ENCODE measurements around the gene PI4KA.
"Not testable (repeated sequence)": the region's sequence is repeated elsewhere in the genome, so short reads cannot be mapped to it uniquely, and the experiment has no call there.

PI4KA gene

GRCh38 chr22:20840646-20841371 is 17.8 kb downstream of the PI4KA start:
- Mint-ChIP-seq H3K9me3 (no peaks in the 10 kb centered on the region), H3K36me3 (no peaks in the 10 kb centered on the region), H3K4me3 (no peak overlapping the region), H3K4me1 (peaks cover 51% of the 10 kb centered on the region), H3K27ac (peak overlapping the region; percentile 73)
- DNase-seq (ENCODE audit: low spot score in 2 of 2) (no peak), ATAC-seq (no peak)

- DNase-seq (ENCODE audit: low spot score in 2 of 2) (no peak), ATAC-seq (no peak)
- H3K27ac Mint-ChIP-seq, result peak overlapping the region; percentile 73
- H3K9me3 Mint-ChIP-seq, result no peaks in the 10 kb centered on the region
- H3K4me3 Mint-ChIP-seq, result no peak overlapping the region
- peaks cover 50% of the 10 kb centered on the region for H3K4me1 Mint-ChIP-seq
- peaks cover 5% of the 10 kb centered on the region for H3K36me3 Mint-ChIP-seq
These were observed 18.6 kb downstream of the PI4KA start for GRCh38 chr22:20839837-20840645.

GRCh38 chr22:20839354-20839753 is 19.3 kb downstream of the PI4KA start:
- not testable (repeated sequence) for H3K9me3 Mint-ChIP-seq; H3K4me3 Mint-ChIP-seq; DNase-seq (ENCODE audit: low spot score in 2 of 2); H3K27ac Mint-ChIP-seq; ATAC-seq
- Mint-ChIP-seq H3K36me3 (peaks cover 11% of the 10 kb centered on the region), H3K4me1 (peaks cover 43% of the 10 kb centered on the region)

- Mint-ChIP-seq H3K4me1 (peaks cover 41% of the 10 kb centered on the region), H3K36me3 (peaks cover 33% of the 10 kb centered on the region), H3K4me3 (no peak overlapping the region), H3K27ac (no peak overlapping the region), H3K9me3 (no peaks in the 10 kb centered on the region)
- no peak for DNase-seq (ENCODE audit: low spot score in 2 of 2)
- no peak for ATAC-seq
These were observed 21.4 kb downstream of the PI4KA start for GRCh38 chr22:20836987-20837823.

- no peak overlapping the region for H3K4me3 Mint-ChIP-seq
- DNase-seq (ENCODE audit: low spot score in 2 of 2) (no peak), ATAC-seq (no peak)
- no peak overlapping the region for H3K27ac Mint-ChIP-seq
- H3K9me3 Mint-ChIP-seq, result no peaks in the 10 kb centered on the region
- peaks cover 57% of the 10 kb centered on the region for H3K36me3 Mint-ChIP-seq
- H3K4me1 Mint-ChIP-seq, result peaks cover 20% of the 10 kb centered on the region
These were observed 23.9 kb downstream of the PI4KA start for GRCh38 chr22:20834725-20835124.

- Mint-ChIP-seq H3K36me3 (peaks cover 63% of the 10 kb centered on the region), H3K4me3 (no peak overlapping the region), H3K27ac (no peak overlapping the region), H3K9me3 (no peaks in the 10 kb centered on the region), H3K4me1 (peaks cover 15% of the 10 kb centered on the region)
- DNase-seq (ENCODE audit: low spot score in 2 of 2) (no peak), ATAC-seq (no peak)
These were observed 24.4 kb downstream of the PI4KA start for GRCh38 chr22:20834206-20834605.

GRCh38 chr22:20833225-20833665 is 25.4 kb downstream of the PI4KA start:
- Mint-ChIP-seq H3K27ac (peak overlapping the region; percentile 50), H3K4me3 (no peak overlapping the region), H3K9me3 (no peaks in the 10 kb centered on the region), H3K36me3 (peaks cover 71% of the 10 kb centered on the region), H3K4me1 (peaks cover 8% of the 10 kb centered on the region)
- no peak for DNase-seq (ENCODE audit: low spot score in 2 of 2)
- no peak for ATAC-seq

- Mint-ChIP-seq H3K27ac (peak overlapping the region; percentile 24), H3K36me3 (peaks cover 94% of the 10 kb centered on the region), H3K4me1 (peaks cover 7% of the 10 kb centered on the region), H3K9me3 (no peaks in the 10 kb centered on the region), H3K4me3 (no peak overlapping the region)
- no peak for DNase-seq (ENCODE audit: low spot score in 2 of 2)
- ATAC-seq, result no peak
These were observed 29.0 kb downstream of the PI4KA start for GRCh38 chr22:20829491-20830134.

- not testable (repeated sequence) for H3K9me3 Mint-ChIP-seq; H3K4me1 Mint-ChIP-seq; ATAC-seq; DNase-seq (ENCODE audit: low spot score in 2 of 2); H3K4me3 Mint-ChIP-seq
- peaks cover 90% of the 10 kb centered on the region for H3K36me3 Mint-ChIP-seq
- H3K27ac Mint-ChIP-seq, result peak overlapping the region; percentile 3
These were observed 32.0 kb downstream of the PI4KA start for GRCh38 chr22:20826373-20827152.

GRCh38 chr22:20825624-20826023 is 33.0 kb downstream of the PI4KA start:
- H3K4me1 Mint-ChIP-seq, result no peaks in the 10 kb centered on the region
- peaks cover 86% of the 10 kb centered on the region for H3K36me3 Mint-ChIP-seq
- H3K27ac Mint-ChIP-seq, result peak overlapping the region; percentile 49
- no peak for ATAC-seq
- no peak overlapping the region for H3K4me3 Mint-ChIP-seq
- DNase-seq (ENCODE audit: low spot score in 2 of 2), result no peak
- H3K9me3 Mint-ChIP-seq, result no peaks in the 10 kb centered on the region

- DNase-seq (ENCODE audit: low spot score in 2 of 2); H3K4me3 Mint-ChIP-seq; H3K9me3 Mint-ChIP-seq; ATAC-seq; H3K27ac Mint-ChIP-seq; H3K4me1 Mint-ChIP-seq: not testable (repeated sequence)
- H3K36me3 Mint-ChIP-seq, result peaks cover 86% of the 10 kb centered on the region
These were observed 33.4 kb downstream of the PI4KA start for GRCh38 chr22:20825216-20825615.

GRCh38 chr22:20823264-20823663 is 35.3 kb downstream of the PI4KA start:
- H3K27ac Mint-ChIP-seq, result no peak overlapping the region
- H3K4me3 Mint-ChIP-seq, result no peak overlapping the region
- no peak for DNase-seq (ENCODE audit: low spot score in 2 of 2)
- H3K4me1 Mint-ChIP-seq, result no peaks in the 10 kb centered on the region
- ATAC-seq, result no peak
- peaks cover 88% of the 10 kb centered on the region for H3K36me3 Mint-ChIP-seq
- H3K9me3 Mint-ChIP-seq, result no peaks in the 10 kb centered on the region

GRCh38 chr22:20822240-20822639 is 36.4 kb downstream of the PI4KA start:
- no peak for DNase-seq (ENCODE audit: low spot score in 2 of 2)
- H3K4me3 Mint-ChIP-seq, result no peak overlapping the region
- H3K4me1 Mint-ChIP-seq, result no peaks in the 10 kb centered on the region
- peak overlapping the region; percentile 30 for H3K27ac Mint-ChIP-seq
- H3K9me3 Mint-ChIP-seq, result no peaks in the 10 kb centered on the region
- ATAC-seq, result no peak
- H3K36me3 Mint-ChIP-seq, result peaks cover 88% of the 10 kb centered on the region

- H3K9me3 Mint-ChIP-seq; DNase-seq (ENCODE audit: low spot score in 2 of 2); ATAC-seq; H3K4me1 Mint-ChIP-seq; H3K4me3 Mint-ChIP-seq: not testable (repeated sequence)
- Mint-ChIP-seq H3K36me3 (peaks cover 91% of the 10 kb centered on the region), H3K27ac (peak overlapping the region; percentile 30)
These were observed 36.8 kb downstream of the PI4KA start for GRCh38 chr22:20821717-20822239.
